Amniotic epithelial cell (primary cell): ENCODE results near the gene KIAA0825.

ENCODE experiments used
- DNase-seq: peaks from one replicate; pipeline ENCODE4 v3.0.0-alpha.2; 2010; ENCODE audit warnings: low read depth

The KIAA0825 gene

GRCh38 chr5:94618493-94619328 lies at the start of gene KIAA0825, which contains the start of gene SLF1:
TSS of gene KIAA0825 (minus strand) at chr5:94618604. CDS start at chr5:94537126, 81,478 bp downstream.
TSS of gene SLF1 (plus strand) at chr5:94618669. CDS start at chr5:94628811, 10,142 bp downstream.
- peak; percentile 89 for DNase-seq

- DNase-seq, result no peak
These were observed 49.5 kb upstream of the KIAA0825 start for GRCh38 chr5:94667937-94668336.

GRCh38 chr5:94661086-94661485 lies 42.7 kb upstream of the KIAA0825 start:
- no peak for DNase-seq

GRCh38 chr5:94660506-94660905 lies 42.1 kb upstream of the KIAA0825 start:
- no peak for DNase-seq

GRCh38 chr5:94658272-94658671 lies 39.9 kb upstream of the KIAA0825 start:
- no peak for DNase-seq

- no peak for DNase-seq
These were observed 31.5 kb upstream of the KIAA0825 start for GRCh38 chr5:94649874-94650273.

- DNase-seq, result no peak
These were observed 28.4 kb upstream of the KIAA0825 start for GRCh38 chr5:94646758-94647157.

GRCh38 chr5:94645053-94645452 lies 26.6 kb upstream of the KIAA0825 start:
- no peak for DNase-seq

- peak; percentile 18 for DNase-seq
These were observed 21.8 kb upstream of the KIAA0825 start for GRCh38 chr5:94640176-94640575.

GRCh38 chr5:94632024-94632423 lies 13.6 kb upstream of the KIAA0825 start:
- DNase-seq, result no peak

- DNase-seq, result peak; percentile 28
These were observed 8.8 kb upstream of the KIAA0825 start for GRCh38 chr5:94627191-94627590.

GRCh38 chr5:94623877-94624276 lies 5.5 kb upstream of the KIAA0825 start:
- no peak for DNase-seq

- no peak for DNase-seq
These were observed 4.6 kb upstream of the KIAA0825 start for GRCh38 chr5:94623011-94623410.

GRCh38 chr5:94621763-94622162 lies 3.4 kb upstream of the KIAA0825 start:
- no peak for DNase-seq

GRCh38 chr5:94620256-94620655 lies 1.9 kb upstream of the KIAA0825 start:
- DNase-seq, result no peak

- peak; percentile 69 for DNase-seq
These were observed 343 bp downstream of the KIAA0825 start for GRCh38 chr5:94618029-94618492.

GRCh38 chr5:94615862-94616261 lies 2.5 kb downstream of the KIAA0825 start:
- DNase-seq, result no peak

- DNase-seq, result no peak
These were observed 4.1 kb downstream of the KIAA0825 start for GRCh38 chr5:94614156-94614805.

- DNase-seq, result peak; percentile 37
These were observed 4.8 kb downstream of the KIAA0825 start for GRCh38 chr5:94613583-94613982.

- no peak for DNase-seq
These were observed 23.0 kb downstream of the KIAA0825 start for GRCh38 chr5:94595281-94595840.

- DNase-seq, result peak; percentile 3
These were observed 40.7 kb downstream of the KIAA0825 start for GRCh38 chr5:94577466-94578245.

GRCh38 chr5:94575196-94575595 lies 43.2 kb downstream of the KIAA0825 start:
- no peak for DNase-seq
